Suprapubic skin (tissue), 4 donors: ENCODE results near the gene GBF1. TPM values are rescaled to one million over a fixed set of nuclear protein-coding genes. Genes with fewer than 3 reads are reported as not detected.

Experiments
- DNase-seq, 2 donors: peaks; one replicate each; pipeline ENCODE4 v3.0.0-alpha.2; 2019; ENCODE audit warnings: low spot score in 2 of 2
- H3K27ac ChIP-seq: fragments of 200-600 bp; sonication (generic); one replicate; pipeline ENCODE4 v1.5.1; 2019
- H3K27me3 ChIP-seq: fragments of 200-600 bp; sonication (generic); one replicate; pipeline ENCODE4 v1.5.1; 2019
- H3K36me3 ChIP-seq: fragments of 200-600 bp; sonication (generic); one replicate; pipeline ENCODE4 v1.5.1; 2019
- H3K4me1 ChIP-seq: fragments of 200-600 bp; sonication (generic); one replicate; pipeline ENCODE4 v1.5.1; 2019
- H3K4me3 ChIP-seq: fragments of 200-600 bp; sonication (generic); one replicate; pipeline ENCODE4 v1.5.1; 2019; ENCODE audit warnings: mild to moderate bottlenecking
- H3K9me3 ChIP-seq: fragments of 200-600 bp; sonication (generic); one replicate; pipeline ENCODE4 v1.5.1; 2019
- EP300 ChIP-seq: sonication (generic); formaldehyde crosslinking; IDR thresholded peaks from one replicate; pipeline ENCODE4 v1.6.1; 2017; ENCODE audit warnings: antibody characterized with exemption
- POLR2A ChIP-seq, 2 donors: fragments of 450-650 bp; IDR thresholded peaks; one replicate each; pipeline ENCODE4 v1.6.1; 2017; ENCODE audit warnings: antibody characterized with exemption in 2 of 2, mild to moderate bottlenecking in 2 of 2, moderate library complexity in 2 of 2
- POLR2AphosphoS5 ChIP-seq, 3 donors: sonication (generic); formaldehyde crosslinking; IDR thresholded peaks; one replicate each; pipeline ENCODE4 v1.6.1; 2017; ENCODE audit warnings: antibody characterized with exemption in 3 of 3
- WGBS: methylation state at CpG from one replicate; pipeline ENCODE4 v1.1.5; 2018; 5-methylcytosine and 5-hydroxymethylcytosine counted together
- total RNA-seq, 4 donors: library from RNA; depleted of rRNA; stranded (reverse); fragments of >200 nt; gene quantifications; one replicate each; pipeline ENCODE4 v1.1.0, GENCODE V29; 2016
- TF ChIP-seq, protein P1 (sequence below), 2 donors: fragments of 200-600 bp in 1 of 2; fragments of 450-650 bp in 1 of 2; sonication (generic) in 1 of 2; IDR thresholded peaks; one replicate each; pipeline ENCODE4 v1.5.1; 2016 to 2019; ENCODE audit warnings: antibody characterized with exemption in 2 of 2, mild to moderate bottlenecking in 1 of 2, moderate library complexity in 1 of 2

GBF1 gene
- total RNA-seq, 4 donors from 2014 or later = 31.0 to 56.1 (median 43.9) TPM

DNA sequence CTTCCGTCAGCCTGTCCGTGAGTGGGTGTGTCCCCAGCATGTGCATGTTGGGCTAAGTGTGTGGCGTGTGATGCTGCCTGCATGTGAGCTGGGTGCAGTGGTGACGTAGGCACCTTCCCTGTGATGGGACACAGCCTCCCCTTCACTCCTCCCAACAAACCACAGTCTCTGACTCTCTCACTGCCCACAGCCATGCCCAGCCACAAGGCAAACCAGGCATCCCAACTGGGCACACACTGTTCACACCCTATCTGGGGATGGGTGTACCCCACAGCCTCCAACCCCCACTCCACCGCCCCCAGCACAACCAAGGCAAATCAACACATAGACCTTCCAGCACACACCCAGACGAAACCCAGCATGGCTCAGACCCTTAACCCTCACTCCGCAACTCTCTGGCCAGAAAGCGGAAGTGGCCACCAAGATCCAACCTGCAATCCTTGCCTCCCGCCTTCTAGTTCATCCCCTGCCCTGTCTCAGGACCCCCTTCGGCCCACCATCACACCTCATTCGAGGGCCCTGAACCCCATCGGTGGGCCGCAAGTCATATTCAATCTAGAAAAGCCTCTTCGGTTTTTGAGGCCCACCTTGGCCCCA, 162.9 kb downstream of the GBF1 start:
- Histone ChIP-seq H3K27me3 (peaks cover 56% of the 10 kb centered on the region), H3K36me3 (no peaks in the 10 kb centered on the region), H3K9me3 (no peaks in the 10 kb centered on the region), H3K4me3 (peak overlapping the region; percentile 54), H3K27ac (no peak overlapping the region), H3K4me1 (peaks cover 24% of the 10 kb centered on the region)
- WGBS = 45% methylated on average over 11 of the region's 14 CpGs
- no peak for TF ChIP-seq POLR2AphosphoS5 (IDR thresholded peaks at IDR 0.05)
- TF ChIP-seq, protein P1, sequence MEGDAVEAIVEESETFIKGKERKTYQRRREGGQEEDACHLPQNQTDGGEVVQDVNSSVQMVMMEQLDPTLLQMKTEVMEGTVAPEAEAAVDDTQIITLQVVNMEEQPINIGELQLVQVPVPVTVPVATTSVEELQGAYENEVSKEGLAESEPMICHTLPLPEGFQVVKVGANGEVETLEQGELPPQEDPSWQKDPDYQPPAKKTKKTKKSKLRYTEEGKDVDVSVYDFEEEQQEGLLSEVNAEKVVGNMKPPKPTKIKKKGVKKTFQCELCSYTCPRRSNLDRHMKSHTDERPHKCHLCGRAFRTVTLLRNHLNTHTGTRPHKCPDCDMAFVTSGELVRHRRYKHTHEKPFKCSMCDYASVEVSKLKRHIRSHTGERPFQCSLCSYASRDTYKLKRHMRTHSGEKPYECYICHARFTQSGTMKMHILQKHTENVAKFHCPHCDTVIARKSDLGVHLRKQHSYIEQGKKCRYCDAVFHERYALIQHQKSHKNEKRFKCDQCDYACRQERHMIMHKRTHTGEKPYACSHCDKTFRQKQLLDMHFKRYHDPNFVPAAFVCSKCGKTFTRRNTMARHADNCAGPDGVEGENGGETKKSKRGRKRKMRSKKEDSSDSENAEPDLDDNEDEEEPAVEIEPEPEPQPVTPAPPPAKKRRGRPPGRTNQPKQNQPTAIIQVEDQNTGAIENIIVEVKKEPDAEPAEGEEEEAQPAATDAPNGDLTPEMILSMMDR (IDR thresholded peaks at IDR 0.05) = no peak
- peak; percentile 69 for TF ChIP-seq EP300
- TF ChIP-seq POLR2A (IDR thresholded peaks at IDR 0.05) = no peak
- DNase-seq = peak in 1 of 2 donors; percentile 52

- peak in 1 of 2 donors; percentile 69 for DNase-seq
- Histone ChIP-seq H3K9me3 (no peaks in the 10 kb centered on the region), H3K27ac (no peak overlapping the region), H3K36me3 (no peaks in the 10 kb centered on the region), H3K4me1 (peaks cover 24% of the 10 kb centered on the region), H3K27me3 (peaks cover 62% of the 10 kb centered on the region), H3K4me3 (peak overlapping the region; percentile 54)
- TF ChIP-seq POLR2AphosphoS5 (IDR thresholded peaks at IDR 0.05) (no peak), POLR2A (IDR thresholded peaks at IDR 0.05) (no peak), EP300 (no peak)
- TF ChIP-seq, protein P1 (IDR thresholded peaks at IDR 0.05) = no peak
- WGBS = under 1% methylated on average over 19 of the region's 103 CpGs
Measured at GRCh38 chr10:102408728-102409603, 163.6 kb downstream of the GBF1 start.

- DNase-seq = no peak
- TF ChIP-seq POLR2A (IDR thresholded peaks at IDR 0.05) = no peak
- no peak for TF ChIP-seq EP300
- Histone ChIP-seq H3K9me3 (no peaks in the 10 kb centered on the region), H3K27me3 (peaks cover 68% of the 10 kb centered on the region), H3K36me3 (no peaks in the 10 kb centered on the region), H3K4me3 (peak overlapping the region; percentile 54), H3K4me1 (peaks cover 24% of the 10 kb centered on the region), H3K27ac (no peak overlapping the region)
- WGBS = 28% methylated on average over 22 of the region's 24 CpGs
Measured at GRCh38 chr10:102409604-102410428, 164.5 kb downstream of the GBF1 start.

DNA sequence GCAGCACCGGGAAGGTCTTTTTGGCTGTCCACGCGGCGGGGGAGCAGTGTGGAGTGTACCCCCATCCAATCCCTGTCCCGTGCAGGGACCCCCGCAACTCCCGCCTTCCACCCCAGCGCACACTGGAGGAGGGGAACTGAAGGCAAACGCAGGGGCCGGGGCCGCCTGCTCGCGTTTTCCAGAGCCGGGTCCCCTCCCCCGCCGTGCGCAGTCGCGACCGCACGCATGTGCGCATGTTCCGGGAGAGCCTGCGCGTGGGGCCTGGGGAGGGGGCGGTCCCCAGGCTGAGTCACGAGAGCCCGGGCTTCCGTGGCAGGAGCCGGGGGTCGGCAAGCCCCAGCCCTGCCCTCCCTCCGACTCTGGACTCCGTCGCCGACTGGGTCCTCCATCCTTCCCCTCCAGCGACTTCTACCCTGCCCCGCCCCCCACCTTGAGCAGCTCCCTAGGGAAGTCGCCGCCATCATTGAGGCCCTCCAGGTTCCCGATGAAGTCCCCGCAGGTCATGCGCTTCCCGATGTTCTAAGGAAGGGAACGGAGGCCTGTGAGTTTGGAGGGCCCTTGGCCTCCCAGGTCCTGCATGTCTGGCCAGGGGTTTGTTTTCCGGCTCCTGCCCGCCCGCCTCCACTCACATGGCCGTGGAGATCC, 165.2 kb downstream of the GBF1 start:
- peaks cover 73% of the 10 kb centered on the region for H3K27me3 ChIP-seq
- H3K4me1 ChIP-seq = peaks cover 24% of the 10 kb centered on the region
- peak in 1 of 2 donors; percentile 51 for DNase-seq
- TF ChIP-seq POLR2AphosphoS5 (IDR thresholded peaks at IDR 0.05) (no peak), EP300 (no peak), POLR2A (IDR thresholded peaks at IDR 0.05) (no peak)
- TF ChIP-seq, protein P1 (IDR thresholded peaks at IDR 0.05) = no peak
- H3K36me3 ChIP-seq = no peaks in the 10 kb centered on the region
- WGBS = 2% methylated on average over 22 of the region's 48 CpGs
- H3K9me3 ChIP-seq = no peaks in the 10 kb centered on the region
- no peak overlapping the region for H3K27ac ChIP-seq
- peak overlapping the region; percentile 31 for H3K4me3 ChIP-seq
